Osteoblast (primary cell): ENCODE data around the gene KTI12. TPM values are rescaled to one million over a fixed set of nuclear protein-coding genes. Genes with fewer than 3 reads are reported as not detected.
A peak's percentile ranks its signal among the peaks of the same experiment; 100 is the strongest.
"Not testable (repeated sequence)": the region's sequence is repeated elsewhere in the genome, so short reads cannot be mapped to it uniquely, and the experiment has no call there.

Experiments
- DNase-seq: peaks from one replicate; pipeline ENCODE4 v3.0.0; 2011; ENCODE audit warnings: low spot score, mixed read lengths; ENCODE audit not compliant: insufficient read length; ENCODE audit errors: missing footprints
- H2AFZ ChIP-seq: 2 replicates; pipeline ENCODE4 v1.6.0; 2011; ENCODE audit warnings: mild to moderate bottlenecking, low read length
- H3K27ac ChIP-seq: 2 replicates; pipeline ENCODE4 v1.5.1; 2011; ENCODE audit warnings: mild to moderate bottlenecking, low read depth, low read length, moderate library complexity
- H3K27me3 ChIP-seq: 2 replicates; pipeline ENCODE4 v1.6.0; 2012; ENCODE audit warnings: mild to moderate bottlenecking, control low read depth, inconsistent platforms, low read length, moderate library complexity; ENCODE audit not compliant: insufficient read depth
- H3K36me3 ChIP-seq: 2 replicates; pipeline ENCODE4 v1.5.1; 2011; ENCODE audit warnings: mild to moderate bottlenecking, low read length, control low read depth, moderate library complexity; ENCODE audit not compliant: insufficient read depth
- H3K4me1 ChIP-seq: 2 replicates; pipeline ENCODE4 v1.5.1; 2011; ENCODE audit warnings: mild to moderate bottlenecking, low read length, control low read depth, moderate library complexity; ENCODE audit not compliant: insufficient read depth
- H3K4me2 ChIP-seq: 2 replicates; pipeline ENCODE4 v1.6.0; 2011; ENCODE audit warnings: mild to moderate bottlenecking, low read length; ENCODE audit not compliant: insufficient read depth
- H3K4me3 ChIP-seq: fragments of 200-600 bp; sonication (generic); 3 replicates; pipeline ENCODE4 v1.5.1; 2012; ENCODE audit warnings: mild to moderate bottlenecking, low read length, inconsistent platforms; ENCODE audit not compliant: insufficient read depth
- H3K79me2 ChIP-seq: 2 replicates; pipeline ENCODE4 v1.6.0; 2012; ENCODE audit warnings: mild to moderate bottlenecking, low read length, control low read depth, inconsistent platforms; ENCODE audit not compliant: insufficient read depth
- H3K9me3 ChIP-seq: 2 replicates; pipeline ENCODE4 v1.5.1; 2011; ENCODE audit warnings: low read depth, low read length, control low read depth
- H4K20me1 ChIP-seq: 2 replicates; pipeline ENCODE4 v1.6.0; 2012; ENCODE audit warnings: mild to moderate bottlenecking, low read length, control low read depth; ENCODE audit not compliant: insufficient read depth
- total RNA-seq: library from RNA; depleted of rRNA; stranded (reverse); fragments of >200 nt; gene quantifications from 2 replicates; pipeline ENCODE4 v1.2.3, GENCODE V29; 2012
- TF ChIP-seq, protein P1 (sequence below): IDR thresholded peaks from 2 replicates; pipeline ENCODE4 v1.5.1; 2011; ENCODE audit warnings: mild to moderate bottlenecking, low read depth, low read length, moderate library complexity; ENCODE audit errors: extremely low read depth

KTI12 gene
- total RNA-seq, 1 donor = 14.5 TPM

GRCh38 chr1:52005548-52005947 lies 28.1 kb downstream of the KTI12 start:
- peak; percentile 86 for DNase-seq
- Histone ChIP-seq H3K4me1 (peaks cover 30% of the 10 kb centered on the region), H2AFZ (peak overlapping the region; percentile 69), H3K27ac (peak overlapping the region; percentile 86), H3K4me2 (peak overlapping the region; percentile 66)
- not testable (repeated sequence) for H3K4me3 ChIP-seq, H3K36me3 ChIP-seq, H4K20me1 ChIP-seq, H3K27me3 ChIP-seq, H3K9me3 ChIP-seq, H3K79me2 ChIP-seq

DNA sequence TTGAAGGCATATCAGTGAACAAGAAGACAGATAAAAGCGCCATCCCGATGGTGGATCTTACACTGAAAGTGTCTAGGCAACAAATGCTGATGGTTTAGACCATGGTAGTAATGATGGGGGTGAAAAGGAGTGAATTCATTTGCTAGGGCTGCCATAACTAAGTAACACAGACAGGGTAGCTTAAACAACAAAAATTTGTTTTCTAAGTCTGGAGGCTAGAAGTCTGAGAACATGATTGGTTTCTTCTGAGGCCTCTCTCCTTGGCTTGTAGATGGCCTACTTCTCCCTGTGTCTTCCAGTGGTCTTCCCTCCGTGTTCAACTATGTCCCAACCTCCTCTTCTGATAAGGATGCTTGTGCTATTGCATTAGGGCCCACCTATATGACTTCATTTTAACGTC lies 29.7 kb downstream of the KTI12 start:
- H3K27ac ChIP-seq = no peak overlapping the region

DNA sequence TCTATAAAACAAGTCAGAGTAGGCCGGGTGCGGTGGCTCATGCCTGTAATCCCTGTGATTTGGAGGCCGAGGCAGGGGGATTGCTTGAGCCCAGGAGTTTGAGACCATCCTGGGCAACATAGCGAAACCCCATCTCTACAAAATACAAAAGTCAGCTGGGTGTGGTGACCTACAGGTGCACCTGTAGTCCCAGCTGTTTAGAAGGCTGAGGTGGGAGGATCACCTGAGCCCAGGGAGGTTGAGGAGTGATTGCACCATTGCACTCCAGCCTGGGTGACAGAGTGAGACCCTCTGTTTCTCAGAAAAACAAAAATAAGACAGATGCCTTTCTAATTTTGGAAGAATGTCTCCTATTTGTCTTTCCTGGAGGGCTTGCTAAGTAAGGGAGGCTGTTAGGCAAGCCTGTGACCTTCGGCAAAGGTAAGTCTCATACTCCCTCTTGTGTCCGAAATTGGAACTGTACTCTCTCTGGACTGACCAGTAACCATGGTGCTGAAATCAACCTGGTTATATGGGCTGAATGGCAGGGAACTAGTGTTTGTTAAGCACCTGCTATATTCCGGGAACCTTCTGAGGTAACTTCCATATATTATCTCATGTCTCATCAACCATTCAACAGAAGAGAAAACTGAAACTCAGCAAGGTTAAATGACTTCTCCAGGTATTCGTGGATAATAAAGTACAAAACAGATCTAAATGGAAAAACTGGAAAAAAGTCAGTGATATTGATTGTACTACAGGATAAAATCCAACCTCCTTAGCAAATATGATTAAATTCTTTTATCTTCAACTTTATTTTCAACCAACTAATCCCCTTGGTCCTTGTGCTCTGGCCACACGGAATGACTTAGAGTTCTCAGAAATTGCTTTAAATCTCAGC lies 31.3 kb downstream of the KTI12 start:
- Histone ChIP-seq H3K36me3 (no peaks in the 10 kb centered on the region), H3K4me2 (no peak overlapping the region), H3K9me3 (no peaks in the 10 kb centered on the region), H3K27me3 (no peaks in the 10 kb centered on the region), H3K79me2 (no peaks in the 10 kb centered on the region), H3K4me3 (no peak overlapping the region), H3K4me1 (peaks cover 23% of the 10 kb centered on the region), H3K27ac (no peak overlapping the region), H4K20me1 (no peaks in the 10 kb centered on the region), H2AFZ (no peak overlapping the region)
- DNase-seq = peak; percentile 94
- TF ChIP-seq, protein P1, sequence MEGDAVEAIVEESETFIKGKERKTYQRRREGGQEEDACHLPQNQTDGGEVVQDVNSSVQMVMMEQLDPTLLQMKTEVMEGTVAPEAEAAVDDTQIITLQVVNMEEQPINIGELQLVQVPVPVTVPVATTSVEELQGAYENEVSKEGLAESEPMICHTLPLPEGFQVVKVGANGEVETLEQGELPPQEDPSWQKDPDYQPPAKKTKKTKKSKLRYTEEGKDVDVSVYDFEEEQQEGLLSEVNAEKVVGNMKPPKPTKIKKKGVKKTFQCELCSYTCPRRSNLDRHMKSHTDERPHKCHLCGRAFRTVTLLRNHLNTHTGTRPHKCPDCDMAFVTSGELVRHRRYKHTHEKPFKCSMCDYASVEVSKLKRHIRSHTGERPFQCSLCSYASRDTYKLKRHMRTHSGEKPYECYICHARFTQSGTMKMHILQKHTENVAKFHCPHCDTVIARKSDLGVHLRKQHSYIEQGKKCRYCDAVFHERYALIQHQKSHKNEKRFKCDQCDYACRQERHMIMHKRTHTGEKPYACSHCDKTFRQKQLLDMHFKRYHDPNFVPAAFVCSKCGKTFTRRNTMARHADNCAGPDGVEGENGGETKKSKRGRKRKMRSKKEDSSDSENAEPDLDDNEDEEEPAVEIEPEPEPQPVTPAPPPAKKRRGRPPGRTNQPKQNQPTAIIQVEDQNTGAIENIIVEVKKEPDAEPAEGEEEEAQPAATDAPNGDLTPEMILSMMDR = peak; percentile 93

More for the DNA sequence above, 29.7 kb downstream of the KTI12 start:
- H3K27me3 ChIP-seq = no peaks in the 10 kb centered on the region
- H3K4me3 ChIP-seq = no peak overlapping the region
- TF ChIP-seq, protein P1 = no peak
- no peak overlapping the region for H2AFZ ChIP-seq
- no peaks in the 10 kb centered on the region for H3K36me3 ChIP-seq
- H3K4me2 ChIP-seq = no peak overlapping the region
- no peaks in the 10 kb centered on the region for H3K9me3 ChIP-seq
- H4K20me1 ChIP-seq = no peaks in the 10 kb centered on the region
- no peaks in the 10 kb centered on the region for H3K79me2 ChIP-seq
- DNase-seq = no peak
- H3K4me1 ChIP-seq = peaks cover 30% of the 10 kb centered on the region

DNA sequence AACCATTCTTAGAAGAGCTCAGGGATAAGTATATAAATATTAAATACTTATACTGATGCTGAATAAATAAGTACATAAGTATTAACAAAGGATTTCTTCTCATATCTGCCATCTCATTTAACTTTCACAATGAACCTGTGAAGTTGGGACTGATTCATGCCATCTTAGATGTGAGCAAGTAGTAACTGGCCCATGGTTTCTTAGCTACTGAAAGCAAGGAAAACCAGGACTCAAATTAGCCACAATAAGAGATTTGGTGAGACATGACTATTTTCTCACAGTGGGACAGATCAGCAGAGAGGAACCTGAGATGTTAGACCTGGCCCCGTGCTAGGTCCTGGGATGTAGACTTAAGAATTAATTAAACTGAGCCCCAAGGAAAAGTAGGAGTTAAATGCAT lies 34.9 kb downstream of the KTI12 start:
- Histone ChIP-seq H2AFZ (no peak overlapping the region), H3K4me3 (no peak overlapping the region), H3K4me2 (no peak overlapping the region), H3K79me2 (no peaks in the 10 kb centered on the region), H4K20me1 (no peaks in the 10 kb centered on the region), H3K27me3 (no peaks in the 10 kb centered on the region), H3K36me3 (no peaks in the 10 kb centered on the region), H3K4me1 (peaks cover 3% of the 10 kb centered on the region), H3K27ac (no peak overlapping the region), H3K9me3 (no peaks in the 10 kb centered on the region)
- DNase-seq = no peak
- TF ChIP-seq, protein P1 = no peak
